Body of pancreas (tissue), 4 donors: Measurements from ENCODE around the gene PLCG2.

Experiments used
- POLR2A ChIP-seq, 3 donors: fragments of 450-650 bp; IDR thresholded peaks; one replicate each; pipeline ENCODE4 v1.6.1; 2016; ENCODE audit warnings: antibody characterized with exemption in 3 of 3, mild to moderate bottlenecking in 2 of 3
- TF ChIP-seq, protein P1 (sequence below), 7 experiments: fragments of 450-650 bp in 4 of 7; fragments of 200-600 bp in 3 of 7; sonication (generic) in 3 of 7; IDR thresholded peaks; one replicate each; pipeline ENCODE4 v1.5.1; 2016 to 2019; ENCODE audit warnings: antibody characterized with exemption in 7 of 7

DNA sequence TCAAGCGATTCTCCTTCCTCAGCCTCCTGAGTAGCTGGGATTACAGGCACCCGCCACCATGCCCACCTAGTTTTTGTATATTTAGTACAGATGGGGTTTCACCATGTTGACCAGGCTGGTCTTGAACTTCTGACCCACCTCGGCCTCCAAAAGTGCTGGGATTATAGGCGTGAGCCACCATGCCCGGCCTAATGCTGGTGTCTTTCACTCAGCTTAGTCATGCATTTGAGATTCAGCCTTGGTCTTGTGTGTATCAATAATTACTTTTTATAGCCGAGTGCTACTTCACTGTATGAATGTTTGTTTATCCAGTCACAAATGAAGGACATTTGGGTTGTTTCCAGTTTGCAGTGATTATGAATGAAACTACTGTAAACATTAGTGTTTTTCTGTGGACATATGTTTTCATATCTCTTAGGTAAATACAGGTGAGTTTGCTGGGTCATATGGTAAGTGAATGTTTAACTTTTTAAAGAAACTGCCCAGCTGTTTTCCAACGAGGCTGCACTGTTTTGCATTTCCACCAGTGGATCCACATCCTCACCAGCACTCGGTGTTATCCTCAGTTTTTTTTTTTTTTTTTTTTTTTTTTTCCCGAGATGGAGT is 11.0 kb upstream of the PLCG2 start:
- no peak for TF ChIP-seq POLR2A (IDR thresholded peaks at IDR 0.05)
- TF ChIP-seq, protein P1, sequence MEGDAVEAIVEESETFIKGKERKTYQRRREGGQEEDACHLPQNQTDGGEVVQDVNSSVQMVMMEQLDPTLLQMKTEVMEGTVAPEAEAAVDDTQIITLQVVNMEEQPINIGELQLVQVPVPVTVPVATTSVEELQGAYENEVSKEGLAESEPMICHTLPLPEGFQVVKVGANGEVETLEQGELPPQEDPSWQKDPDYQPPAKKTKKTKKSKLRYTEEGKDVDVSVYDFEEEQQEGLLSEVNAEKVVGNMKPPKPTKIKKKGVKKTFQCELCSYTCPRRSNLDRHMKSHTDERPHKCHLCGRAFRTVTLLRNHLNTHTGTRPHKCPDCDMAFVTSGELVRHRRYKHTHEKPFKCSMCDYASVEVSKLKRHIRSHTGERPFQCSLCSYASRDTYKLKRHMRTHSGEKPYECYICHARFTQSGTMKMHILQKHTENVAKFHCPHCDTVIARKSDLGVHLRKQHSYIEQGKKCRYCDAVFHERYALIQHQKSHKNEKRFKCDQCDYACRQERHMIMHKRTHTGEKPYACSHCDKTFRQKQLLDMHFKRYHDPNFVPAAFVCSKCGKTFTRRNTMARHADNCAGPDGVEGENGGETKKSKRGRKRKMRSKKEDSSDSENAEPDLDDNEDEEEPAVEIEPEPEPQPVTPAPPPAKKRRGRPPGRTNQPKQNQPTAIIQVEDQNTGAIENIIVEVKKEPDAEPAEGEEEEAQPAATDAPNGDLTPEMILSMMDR (IDR thresholded peaks at IDR 0.05): peak in 4 of 7 experiments; percentile 26 to 34 (median 28)
